LNCAP (cell line): ENCODE measurements around the gene LEO1.
A peak's percentile ranks its signal among the peaks of the same experiment; 100 is the strongest.

Source experiments
- TF ChIP-seq, protein P1 (sequence below): fragments of 450-650 bp; IDR thresholded peaks from 2 replicates; pipeline ENCODE4 v1.5.1; 2017; ENCODE audit warnings: mild to moderate bottlenecking

The LEO1 gene

GRCh38 chr15:51924156-51925068 lies 47.2 kb downstream of the LEO1 start:
- TF ChIP-seq, protein P1, sequence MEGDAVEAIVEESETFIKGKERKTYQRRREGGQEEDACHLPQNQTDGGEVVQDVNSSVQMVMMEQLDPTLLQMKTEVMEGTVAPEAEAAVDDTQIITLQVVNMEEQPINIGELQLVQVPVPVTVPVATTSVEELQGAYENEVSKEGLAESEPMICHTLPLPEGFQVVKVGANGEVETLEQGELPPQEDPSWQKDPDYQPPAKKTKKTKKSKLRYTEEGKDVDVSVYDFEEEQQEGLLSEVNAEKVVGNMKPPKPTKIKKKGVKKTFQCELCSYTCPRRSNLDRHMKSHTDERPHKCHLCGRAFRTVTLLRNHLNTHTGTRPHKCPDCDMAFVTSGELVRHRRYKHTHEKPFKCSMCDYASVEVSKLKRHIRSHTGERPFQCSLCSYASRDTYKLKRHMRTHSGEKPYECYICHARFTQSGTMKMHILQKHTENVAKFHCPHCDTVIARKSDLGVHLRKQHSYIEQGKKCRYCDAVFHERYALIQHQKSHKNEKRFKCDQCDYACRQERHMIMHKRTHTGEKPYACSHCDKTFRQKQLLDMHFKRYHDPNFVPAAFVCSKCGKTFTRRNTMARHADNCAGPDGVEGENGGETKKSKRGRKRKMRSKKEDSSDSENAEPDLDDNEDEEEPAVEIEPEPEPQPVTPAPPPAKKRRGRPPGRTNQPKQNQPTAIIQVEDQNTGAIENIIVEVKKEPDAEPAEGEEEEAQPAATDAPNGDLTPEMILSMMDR = no peak

DNA sequence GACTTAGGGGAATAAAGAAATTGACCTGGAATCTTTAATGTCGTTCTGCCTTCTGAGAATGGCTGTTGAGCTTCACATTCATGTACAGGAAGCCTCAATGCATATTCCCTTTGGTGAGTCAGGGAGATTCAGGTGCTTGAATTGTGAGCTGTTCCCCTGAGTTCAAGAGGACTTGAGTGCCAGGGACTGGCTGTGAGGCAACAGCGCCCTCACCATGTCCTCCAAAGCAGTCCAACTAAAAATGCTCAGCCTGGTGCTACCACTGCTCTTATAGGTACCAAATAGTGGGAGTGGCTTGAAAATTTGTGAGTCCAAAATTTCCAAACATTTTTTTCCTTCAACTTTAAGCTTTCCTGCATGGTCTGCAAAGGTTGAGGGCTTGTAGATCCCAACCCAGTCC lies 54.1 kb downstream of the LEO1 start:
- TF ChIP-seq, protein P1 = peak; percentile 26; the same call in 1 of the 2 replicates

- TF ChIP-seq, protein P1 = no peak
Measured at GRCh38 chr15:51912528-51912927, 59.0 kb downstream of the LEO1 start.

- TF ChIP-seq, protein P1 = no peak
Measured at GRCh38 chr15:51909584-51909983, 62.0 kb downstream of the LEO1 start.

DNA sequence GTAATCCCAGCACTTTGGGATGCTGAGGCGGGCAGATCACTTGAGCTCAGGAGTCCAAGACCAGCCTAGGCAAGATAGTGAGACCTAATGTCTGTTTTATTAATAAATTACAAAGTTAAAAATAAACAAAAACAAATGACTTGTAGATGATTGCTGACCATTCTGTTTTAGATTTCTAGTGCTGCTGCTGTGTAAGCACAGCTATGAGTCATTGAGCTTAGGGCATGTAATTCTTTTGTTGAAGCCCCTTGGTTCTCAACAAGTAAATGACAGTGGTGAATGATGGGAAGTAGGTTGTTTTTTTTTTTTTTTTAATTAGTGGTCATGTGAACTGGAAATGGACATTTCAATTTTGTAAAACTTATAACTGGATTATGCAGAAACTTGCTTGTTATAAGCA lies 63.3 kb downstream of the LEO1 start:
- TF ChIP-seq, protein P1 = no peak

GRCh38 chr15:51907136-51907862 lies 64.3 kb downstream of the LEO1 start:
- TF ChIP-seq, protein P1 = peak; percentile 50; the same call in 1 of the 2 replicates

DNA sequence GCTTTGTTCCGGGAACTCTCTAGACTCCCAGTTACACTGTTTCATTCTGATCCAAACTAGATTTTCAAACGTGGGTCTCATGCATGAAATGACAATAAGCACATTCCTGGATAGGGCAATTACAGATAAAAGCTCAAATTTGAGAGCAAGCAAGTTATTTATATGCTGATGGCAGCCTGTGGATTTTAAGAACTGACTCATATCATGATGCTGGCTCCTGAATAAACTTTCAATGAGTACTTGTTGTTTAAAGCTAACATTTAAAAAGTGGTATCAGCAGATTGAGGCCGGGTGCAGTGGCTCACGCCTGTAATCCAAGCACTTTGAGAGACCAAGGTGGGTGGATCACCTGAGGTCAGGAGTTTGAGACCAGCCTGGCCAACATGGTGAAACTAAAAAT lies 66.6 kb downstream of the LEO1 start:
- TF ChIP-seq, protein P1 = no peak
